ENCODE results near the gene BTRC.

BTRC gene

DNA sequence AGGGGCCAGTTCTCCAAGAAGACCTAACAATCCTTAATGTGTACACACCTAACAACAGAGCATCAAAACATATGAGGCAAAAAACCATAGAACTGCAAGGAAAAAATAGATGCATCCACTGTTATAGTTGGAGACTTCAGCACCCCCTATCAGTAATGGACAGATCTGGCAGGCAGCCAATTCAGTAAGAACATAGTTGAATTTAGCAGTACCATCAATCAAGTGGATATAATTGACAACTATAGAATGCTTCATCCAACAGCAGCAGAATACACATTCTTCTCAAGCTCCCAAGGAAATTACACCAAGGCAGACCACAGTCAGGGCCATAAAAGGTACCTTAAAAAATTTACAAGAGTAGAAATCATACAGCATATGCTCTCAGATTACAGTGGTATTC lies 191.9 kb downstream of the BTRC start:
- no peak for DNase-seq

- DNase-seq = no peak
Observed at GRCh38 chr10:101550965-101551364, 197.0 kb downstream of the BTRC start.

GRCh38 chr10:101552442-101552841 lies 198.5 kb downstream of the BTRC start:
- no peak for DNase-seq

GRCh38 chr10:101557541-101557940 lies 203.6 kb downstream of the BTRC start:
- no peak for DNase-seq

- DNase-seq = no peak
Observed at GRCh38 chr10:101558204-101558603, 204.2 kb downstream of the BTRC start.

DNA sequence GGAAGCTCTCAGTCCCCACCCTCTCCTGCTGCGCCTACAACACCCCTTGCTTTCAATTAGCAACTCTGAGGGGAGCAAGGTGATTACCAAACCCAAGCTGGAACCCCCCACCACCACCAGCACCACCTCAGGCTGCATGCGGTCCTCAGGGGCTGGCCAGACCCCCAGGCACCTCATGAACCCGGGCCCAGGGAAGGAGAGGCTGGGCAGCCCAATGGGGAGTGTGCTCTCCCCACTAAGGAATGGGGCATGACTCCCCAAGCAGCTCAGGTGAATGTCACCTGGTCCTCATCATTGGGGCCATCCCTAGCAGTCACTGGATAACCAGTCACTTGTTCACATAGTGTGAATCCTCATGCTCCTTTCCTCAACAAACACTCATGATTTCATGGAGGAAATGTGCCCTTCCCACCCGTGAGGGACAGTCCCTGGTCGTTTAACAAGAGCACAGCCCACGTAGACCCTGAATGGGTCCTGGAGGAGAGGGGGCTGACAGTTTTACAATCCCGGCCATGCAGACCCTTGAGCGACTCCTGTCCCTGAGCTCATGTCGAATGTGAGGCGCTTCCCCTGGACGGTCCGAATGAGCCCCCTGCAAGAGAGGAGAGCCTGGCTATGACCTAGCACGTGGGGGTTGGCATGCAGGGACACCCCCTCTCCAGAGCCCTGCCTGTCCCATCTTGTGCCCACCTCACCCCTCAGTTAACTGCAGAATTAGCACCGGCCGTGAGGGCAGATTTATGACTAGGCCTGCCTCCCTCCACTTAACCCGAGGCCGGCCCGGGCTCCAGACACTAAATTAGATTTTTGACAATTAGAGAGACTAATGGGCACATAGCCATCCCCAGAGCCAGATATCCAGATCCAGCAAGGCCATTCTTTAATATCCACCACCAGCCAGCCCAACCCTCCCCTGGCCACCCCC lies 205.0 kb downstream of the BTRC start:
- DNase-seq = no peak

- DNase-seq = no peak
Observed at GRCh38 chr10:101559596-101560297, 205.8 kb downstream of the BTRC start.

DNA sequence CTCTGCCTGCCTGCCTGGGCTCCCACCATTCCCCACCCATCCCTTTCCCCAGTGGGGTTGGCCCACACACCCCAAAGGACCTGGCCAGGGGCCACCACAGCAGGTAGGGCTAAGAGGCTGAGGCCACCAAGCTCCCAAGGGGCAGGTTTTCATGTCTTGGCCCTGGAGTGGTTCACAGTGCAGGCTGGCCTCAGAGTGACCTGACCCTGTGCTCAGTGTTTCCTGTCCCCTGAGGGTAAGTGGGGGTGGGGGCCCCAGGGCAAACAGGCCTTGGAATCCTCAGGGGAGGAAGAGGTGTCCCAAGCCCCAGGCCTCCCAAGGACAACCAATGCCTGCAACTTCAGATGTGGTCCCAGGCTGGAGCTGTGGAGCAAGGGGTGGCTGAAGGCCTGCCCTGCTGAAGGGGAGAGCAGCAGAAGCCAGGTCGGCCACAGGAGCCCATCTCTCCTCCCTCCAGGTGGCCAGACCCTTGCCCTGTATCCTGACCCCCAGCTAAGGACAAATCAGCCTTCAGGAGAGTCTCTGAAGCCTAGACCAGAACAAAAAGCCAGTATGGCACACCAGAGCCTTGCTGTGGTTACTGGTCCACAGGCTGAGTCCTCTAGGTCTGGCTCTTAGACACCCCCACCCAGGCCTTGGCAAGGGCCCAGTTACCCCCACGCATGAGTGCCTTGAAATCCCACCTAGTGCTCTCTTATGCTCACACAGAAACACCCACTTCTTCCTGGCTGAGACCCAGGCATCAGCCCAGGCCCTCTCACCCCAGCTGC lies 206.5 kb downstream of the BTRC start:
- DNase-seq = no peak

DNA sequence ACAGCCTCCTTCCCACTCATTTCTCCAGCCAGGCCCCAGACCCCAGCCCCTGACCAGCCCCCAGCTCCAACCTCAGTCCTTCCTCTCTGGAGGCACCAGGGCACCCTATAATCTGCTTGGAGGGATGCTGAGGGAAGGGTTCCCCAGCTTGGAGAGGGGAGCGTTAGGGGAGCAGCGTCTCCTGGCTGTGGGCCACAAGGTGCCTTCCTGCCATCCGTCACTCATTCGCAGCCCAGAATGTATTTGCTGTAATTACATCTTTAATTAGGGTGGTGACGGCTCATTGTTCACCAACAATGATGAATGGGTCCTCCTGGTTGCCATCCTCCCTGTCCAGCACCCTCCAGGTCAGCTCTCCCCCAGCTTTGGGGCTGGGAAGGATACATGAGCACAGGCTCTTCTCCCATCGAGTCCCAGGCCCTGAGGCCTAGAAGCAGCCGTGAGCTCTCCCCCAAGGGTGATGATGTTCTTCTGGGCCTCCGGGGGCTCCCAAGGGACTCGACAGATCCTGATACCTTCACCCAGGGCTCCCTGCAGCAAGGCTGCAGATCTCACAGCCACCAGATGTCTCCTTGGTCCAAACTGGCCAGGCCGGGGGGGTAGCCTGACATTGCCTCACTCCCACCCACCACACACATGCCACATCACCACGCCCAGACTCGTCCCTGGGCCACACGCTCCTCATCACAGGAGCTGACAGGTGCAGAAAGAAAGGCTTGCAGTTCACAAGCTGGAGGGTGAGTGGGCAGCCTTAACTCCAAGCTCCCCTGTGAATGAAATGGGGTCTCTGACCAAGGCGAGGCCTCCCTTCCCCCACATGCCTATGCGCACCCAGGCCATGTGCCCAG lies 207.3 kb downstream of the BTRC start:
- DNase-seq = no peak

- no peak for DNase-seq
Observed at GRCh38 chr10:101562231-101562630, 208.3 kb downstream of the BTRC start.

- DNase-seq = no peak
Observed at GRCh38 chr10:101563007-101563406, 209.0 kb downstream of the BTRC start.

DNA sequence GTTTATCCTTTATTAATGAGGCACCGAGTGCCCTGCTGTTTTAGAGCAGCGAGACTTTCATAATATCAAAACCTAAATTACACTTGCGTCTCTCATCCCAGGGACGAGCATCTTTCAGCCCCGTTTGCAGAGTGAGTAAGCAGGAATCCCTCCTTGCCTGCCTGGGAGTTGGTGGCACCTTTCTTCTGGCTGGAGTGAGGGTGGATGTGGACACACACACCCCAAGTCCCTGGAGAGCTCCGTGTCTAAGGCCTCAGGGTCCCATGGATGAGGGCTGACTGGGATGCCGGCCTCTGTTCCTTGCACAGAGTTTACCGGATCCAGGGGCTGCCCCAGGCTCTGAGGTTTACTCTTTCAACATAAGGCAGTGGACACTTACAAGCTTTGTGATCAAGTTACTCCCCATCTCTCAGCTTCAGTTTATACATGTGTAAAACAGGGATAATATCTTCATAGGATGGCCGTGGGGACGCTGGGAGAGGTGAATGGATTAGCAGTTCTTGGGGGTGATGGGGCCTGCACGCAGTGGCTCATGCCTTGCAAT lies 209.6 kb downstream of the BTRC start:
- no peak for DNase-seq

GRCh38 chr10:101564490-101564991 lies 210.6 kb downstream of the BTRC start:
- no peak for DNase-seq

DNA sequence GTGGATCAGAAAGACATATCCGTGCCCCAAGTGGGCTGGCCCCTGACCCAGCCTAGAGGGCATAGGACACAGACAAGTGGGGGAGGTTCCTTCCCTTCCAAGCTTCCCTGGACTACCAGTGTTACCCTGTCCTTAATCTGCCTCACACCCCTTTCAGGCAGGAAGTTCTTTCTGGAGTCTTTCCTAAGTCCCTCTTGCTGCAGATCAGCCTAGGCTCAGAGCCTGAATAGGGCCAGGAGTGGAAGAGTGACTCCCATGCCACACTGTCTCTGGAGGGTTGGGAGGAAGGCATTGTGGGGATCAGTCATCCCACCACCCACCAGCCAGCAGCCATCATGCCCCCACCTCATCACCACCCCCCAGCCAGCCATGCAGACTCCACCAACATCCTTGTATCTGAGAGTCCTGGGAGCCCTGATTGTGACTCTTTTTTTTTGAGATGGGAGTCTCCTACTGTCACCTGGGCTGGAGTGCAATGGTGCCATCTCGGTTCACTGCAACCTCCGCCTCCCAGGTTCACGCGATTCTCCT lies 211.5 kb downstream of the BTRC start:
- no peak for DNase-seq

GRCh38 chr10:101565936-101566332 lies 212.0 kb downstream of the BTRC start:
- DNase-seq = no peak

DNA sequence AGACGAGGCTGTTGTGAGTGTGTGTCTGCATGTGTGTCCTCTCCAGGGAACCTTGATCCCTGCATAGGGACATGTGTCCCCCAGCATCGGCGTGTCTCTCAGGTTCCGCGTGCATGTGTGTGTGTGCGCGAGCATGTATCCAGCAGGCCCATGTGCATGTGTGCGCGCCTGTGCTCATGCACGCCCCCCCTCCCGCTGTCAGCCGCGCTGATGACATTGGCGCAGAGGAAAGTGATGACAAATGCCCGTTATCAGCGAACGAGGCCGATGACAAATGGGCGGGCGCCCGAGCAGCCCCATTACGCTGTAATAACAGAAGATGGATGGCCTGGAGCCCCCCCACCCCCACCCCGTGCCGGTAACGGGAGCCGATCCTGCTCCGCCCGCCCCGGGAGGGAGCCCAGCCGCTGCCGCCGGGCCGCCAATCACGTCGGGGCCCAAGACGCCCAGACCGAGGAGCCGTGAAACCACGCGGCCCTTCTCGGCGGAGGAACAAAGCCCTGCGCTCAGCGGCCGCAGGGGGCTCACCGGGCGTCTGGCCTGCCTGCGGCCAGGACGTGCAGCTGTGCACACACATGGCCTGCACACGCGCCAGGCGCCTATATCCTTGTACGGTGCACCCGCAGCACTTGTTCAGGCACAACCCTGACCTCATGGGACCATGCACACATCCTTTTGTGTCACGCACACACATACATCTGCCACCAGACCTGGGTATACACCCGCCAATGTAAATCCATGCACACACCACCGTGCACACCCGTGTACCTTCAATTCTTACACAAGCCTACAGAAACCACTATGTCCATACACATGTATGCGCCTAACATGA lies 212.6 kb downstream of the BTRC start:
- no peak for DNase-seq

DNA sequence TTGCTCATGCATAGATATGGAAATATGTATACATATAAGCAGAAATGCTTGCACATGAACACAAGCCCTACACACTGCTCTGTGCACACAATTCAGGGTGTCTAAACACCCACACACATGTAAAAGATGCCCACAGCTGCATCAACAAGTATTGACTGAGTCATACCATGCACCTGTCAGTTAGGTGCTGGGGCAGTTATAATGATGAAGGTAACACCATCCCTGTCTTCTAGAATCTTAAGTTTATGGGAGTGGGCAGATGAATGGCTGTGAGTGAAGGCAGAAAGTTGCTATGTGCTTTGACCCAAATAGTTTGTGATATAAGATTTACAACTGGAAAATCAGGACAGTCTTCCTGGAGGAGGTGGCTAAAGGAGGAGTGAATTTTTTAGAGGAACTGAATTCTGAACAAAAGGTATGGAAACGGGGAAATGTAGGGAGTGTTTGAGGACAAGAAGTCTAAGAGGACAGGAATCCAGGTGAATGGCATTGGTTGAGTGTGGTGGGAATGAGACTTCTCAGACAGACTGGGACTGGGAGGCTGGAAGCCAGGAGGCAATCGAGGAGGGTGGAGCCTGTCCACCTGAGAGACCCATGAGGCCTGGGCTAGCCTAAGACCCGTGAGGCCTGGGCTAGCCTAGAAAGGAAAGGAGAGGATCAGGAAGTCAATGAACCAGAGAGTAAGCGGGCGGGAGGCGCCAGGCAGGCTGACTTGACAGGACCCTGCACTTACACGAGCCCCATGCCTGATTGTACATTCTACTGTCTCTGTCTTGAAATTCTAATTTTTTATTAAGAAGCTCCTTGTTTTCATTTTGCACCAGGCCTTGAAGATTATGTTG lies 213.4 kb downstream of the BTRC start:
- DNase-seq = no peak

DNA sequence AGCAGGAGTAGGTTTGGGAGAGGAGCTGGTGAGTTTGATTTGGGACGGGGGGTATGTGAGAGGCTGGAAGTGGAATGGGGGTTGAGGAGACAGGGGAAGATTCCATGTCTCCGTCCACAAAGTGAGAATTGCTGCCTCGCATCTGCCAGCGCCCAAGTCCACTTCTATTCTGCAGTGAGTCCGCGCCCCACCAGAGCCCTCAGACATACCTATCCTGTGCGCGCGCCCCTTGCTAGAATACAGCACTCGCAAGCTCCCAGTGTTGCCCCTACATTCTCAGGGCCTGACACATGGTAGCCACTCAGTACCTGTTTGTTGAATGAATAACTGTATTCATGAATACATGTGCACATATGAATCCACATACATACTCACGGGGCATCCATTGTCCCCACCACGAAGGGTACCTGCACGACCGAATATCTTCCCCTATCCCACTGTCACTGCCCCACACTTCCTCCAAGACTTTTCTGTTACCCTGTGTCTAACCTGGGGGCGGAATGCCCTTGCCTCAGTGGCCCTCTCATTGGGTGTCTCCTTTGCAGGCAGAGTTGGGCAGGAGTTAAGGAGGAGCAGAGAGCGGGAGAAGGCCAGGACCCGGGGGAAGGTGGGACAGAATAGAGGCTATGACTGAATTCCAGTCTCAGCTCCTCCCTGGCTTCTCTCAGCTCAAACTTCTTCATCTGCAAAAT lies 214.2 kb downstream of the BTRC start:
- DNase-seq = no peak

- no peak for DNase-seq
Observed at GRCh38 chr10:101569323-101569621, 215.3 kb downstream of the BTRC start.
